Measurements from ENCODE around the gene CCDC57.

CCDC57 gene

DNA sequence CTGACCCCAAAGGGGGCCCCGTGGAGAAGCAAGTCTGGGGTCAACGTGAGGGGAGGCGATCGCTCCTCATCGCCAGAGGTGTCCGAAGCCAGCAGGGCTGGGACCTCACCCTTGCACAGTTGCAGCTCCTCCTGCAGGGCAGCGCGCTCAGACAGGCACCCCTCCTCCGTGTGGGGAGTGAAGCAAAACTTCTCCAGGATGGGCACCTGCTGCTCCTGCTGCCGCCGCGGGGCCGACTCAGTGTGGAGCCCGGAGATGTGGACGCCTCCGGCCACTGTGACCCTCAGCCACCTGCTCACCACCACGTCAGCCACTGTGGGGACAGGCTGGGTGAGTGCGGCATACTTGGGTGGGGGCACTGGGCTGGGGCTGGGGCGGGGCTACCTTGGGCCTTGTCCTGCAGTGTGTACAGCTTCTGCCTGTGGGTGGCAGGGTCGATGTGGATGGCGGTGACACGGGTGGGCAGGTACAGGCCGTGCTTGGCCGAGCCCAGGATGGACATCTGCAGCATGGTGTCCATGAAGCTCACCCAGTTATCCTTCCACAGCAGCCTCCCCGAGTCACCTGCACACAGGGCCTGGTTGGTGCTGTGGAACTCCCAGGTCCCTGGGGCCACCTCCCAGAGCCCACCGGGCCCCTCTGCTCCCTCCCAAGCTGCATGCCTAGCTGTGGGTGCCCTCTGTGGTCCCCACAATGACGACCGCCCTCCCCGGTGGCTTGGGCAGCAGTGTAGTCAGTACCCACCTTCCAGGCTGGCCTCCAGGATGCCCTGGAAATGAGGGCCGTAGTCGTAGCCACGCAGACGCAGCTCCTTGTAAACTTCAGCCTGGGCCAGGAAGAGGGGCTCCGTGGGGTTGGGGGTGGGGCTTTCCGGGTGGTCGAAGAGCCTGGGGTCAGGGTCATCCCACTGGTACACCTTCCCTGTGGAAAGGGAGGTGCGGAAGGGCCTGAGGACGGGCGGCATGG lies 125.4 kb downstream of the CCDC57 start:
- no peak for DNase-seq
- H3K27ac ChIP-seq (ENCODE audit: insufficient read depth in 1 of 2, low read depth in 1 of 2, low read length in 2 of 2, poor library complexity in 1 of 2, severe bottlenecking in 2 of 2): no peak overlapping the region
- no peak overlapping the region for H3K4me3 ChIP-seq (ENCODE audit: control insufficient read depth in 1 of 7, extremely low read depth in 1 of 7, insufficient read depth in 4 of 7, low read depth in 2 of 7, low read length in 6 of 7)
- POLR2A ChIA-PET: no interaction called here
- no peaks in the 10 kb centered on the region for H3K9me3 ChIP-seq (ENCODE audit: control extremely low read depth in 1 of 5, control insufficient read depth in 4 of 5, insufficient read depth in 2 of 5, low read depth in 1 of 5, low read length in 4 of 5)
- no peaks in the 10 kb centered on the region for H3K27me3 ChIP-seq (replicated peaks in 2 of 5; ENCODE audit: control insufficient read depth in 4 of 5, insufficient read depth in 5 of 5, low read length in 4 of 5)
- H3K4me1 ChIP-seq (ENCODE audit: control extremely low read depth in 1 of 4, control insufficient read depth in 4 of 4, insufficient read depth in 4 of 4, low read length in 3 of 4): no peaks in the 10 kb centered on the region
- CTCF ChIA-PET: interaction anchor here (0.8 kb wide), 1 partner anchor 20 kb away, joined by 3 read pairs; no protein-coding TSS in a partner anchor
- H3K36me3 ChIP-seq (ENCODE audit: control insufficient read depth in 4 of 4, insufficient read depth in 4 of 4, low read length in 3 of 4): peaks cover 3 to 100% (median 72%) of the 10 kb centered on the region in 4 experiments
- 95% methylated on average over 34 of the region's 39 CpGs for WGBS (ENCODE audit: insufficient coverage)

DNA sequence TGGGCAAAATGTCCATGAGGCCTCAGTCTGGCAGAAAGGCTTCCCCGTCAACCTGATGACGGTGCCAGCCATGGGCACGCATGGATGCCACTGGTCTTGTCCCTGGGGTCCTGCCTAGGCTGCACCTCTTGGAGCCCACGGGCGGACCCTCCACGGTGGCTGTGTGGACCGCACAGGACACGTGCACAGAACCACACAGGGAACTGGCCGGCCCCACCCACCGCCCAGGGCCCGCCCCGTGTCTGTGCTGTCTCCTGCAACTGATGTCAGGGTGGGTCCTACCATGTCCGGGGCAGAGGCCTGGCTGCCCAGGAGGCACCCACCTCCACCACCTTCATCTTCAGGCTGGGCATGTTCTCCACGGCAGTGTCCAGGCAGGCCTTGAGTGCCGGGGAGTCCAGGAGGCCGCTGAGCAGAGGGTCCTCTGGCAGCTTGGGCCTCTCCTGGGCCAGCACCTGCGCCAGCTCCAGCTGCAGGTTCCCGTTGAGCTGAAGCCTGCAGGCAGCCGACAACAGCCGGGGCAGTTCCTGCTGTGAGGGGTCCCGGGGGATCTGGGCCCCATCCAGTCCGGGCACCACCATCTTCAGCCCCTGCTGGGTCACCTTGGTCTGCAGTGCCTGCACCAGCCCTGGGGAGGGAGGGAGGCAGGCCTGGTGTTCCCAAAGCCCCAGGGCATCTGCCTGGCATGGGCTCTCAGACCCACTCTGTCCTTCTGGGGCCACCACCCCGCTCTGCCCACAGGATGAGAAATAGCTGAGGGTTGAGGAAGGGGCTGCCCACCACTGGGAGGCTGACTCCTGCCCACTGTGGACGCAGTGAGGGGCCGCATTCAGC lies 126.5 kb downstream of the CCDC57 start:
- Histone ChIP-seq H3K27me3 (replicated peaks in 2 of 5; ENCODE audit: control insufficient read depth in 4 of 5, insufficient read depth in 5 of 5, low read length in 4 of 5) (no peaks in the 10 kb centered on the region), H3K4me3 (ENCODE audit: control insufficient read depth in 1 of 7, extremely low read depth in 1 of 7, insufficient read depth in 4 of 7, low read depth in 2 of 7, low read length in 6 of 7) (no peak overlapping the region), H3K27ac (ENCODE audit: insufficient read depth in 1 of 2, low read depth in 1 of 2, low read length in 2 of 2, poor library complexity in 1 of 2, severe bottlenecking in 2 of 2) (no peak overlapping the region), H3K36me3 (ENCODE audit: control insufficient read depth in 4 of 4, insufficient read depth in 4 of 4, low read length in 3 of 4) (peaks cover 3 to 100% (median 69%) of the 10 kb centered on the region in 4 experiments), H3K9me3 (ENCODE audit: control extremely low read depth in 1 of 5, control insufficient read depth in 4 of 5, insufficient read depth in 2 of 5, low read depth in 1 of 5, low read length in 4 of 5) (no peaks in the 10 kb centered on the region), H3K4me1 (ENCODE audit: control extremely low read depth in 1 of 4, control insufficient read depth in 4 of 4, insufficient read depth in 4 of 4, low read length in 3 of 4) (no peaks in the 10 kb centered on the region)
- 94% methylated on average over 20 of the region's 25 CpGs for WGBS (ENCODE audit: insufficient coverage)
- ChIA-PET POLR2A (interaction anchor here (0.6 kb wide), 1 partner anchor 30 kb away, joined by 4 read pairs; no protein-coding TSS in a partner anchor), CTCF (no interaction called here)
- no peak for DNase-seq

DNA sequence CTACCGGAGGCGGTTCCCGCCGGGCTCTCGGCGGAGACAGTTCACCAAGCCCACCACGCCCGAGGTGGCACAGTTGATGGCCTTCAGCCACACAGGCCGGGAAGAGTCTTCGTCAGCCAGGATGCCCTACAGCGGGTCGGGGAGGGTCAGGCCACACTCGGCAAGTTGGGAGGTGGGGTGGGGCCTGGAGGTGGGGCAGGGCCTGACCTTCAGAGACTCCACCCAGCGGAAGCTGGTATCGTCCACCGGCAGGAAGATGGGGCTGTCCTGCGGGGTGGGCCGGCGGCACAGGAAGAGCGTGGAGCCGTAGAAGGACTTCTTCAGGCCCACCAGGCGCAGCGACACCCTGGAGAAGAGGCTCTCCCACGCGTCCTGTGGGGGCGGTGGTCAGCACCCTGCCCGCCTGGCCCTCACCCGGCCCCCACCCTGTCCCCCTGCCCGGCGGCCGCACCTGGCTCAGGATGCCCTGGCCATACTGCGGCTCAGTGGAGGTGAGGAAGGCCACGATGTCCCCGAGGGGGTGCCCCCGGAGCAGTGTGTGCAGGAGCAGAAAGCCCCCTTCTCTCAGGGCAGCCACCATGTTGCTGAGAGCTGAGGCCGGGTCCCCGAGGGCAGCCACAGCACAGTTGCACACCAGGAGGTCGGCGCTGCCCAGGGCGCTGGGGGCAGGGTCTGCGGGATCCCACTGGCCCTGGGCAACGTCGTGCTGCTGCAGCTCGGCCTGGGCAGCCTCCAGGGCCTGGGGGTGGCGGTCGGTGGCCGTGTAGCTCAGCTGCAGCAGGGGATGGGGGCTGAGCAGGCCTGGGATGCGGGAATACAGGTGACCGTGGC lies 127.4 kb downstream of the CCDC57 start:
- no peaks in the 10 kb centered on the region for H3K27me3 ChIP-seq (replicated peaks in 2 of 5; ENCODE audit: control insufficient read depth in 4 of 5, insufficient read depth in 5 of 5, low read length in 4 of 5)
- 97% methylated on average over 46 of the region's 49 CpGs for WGBS (ENCODE audit: insufficient coverage)
- no peak for DNase-seq
- no peaks in the 10 kb centered on the region for H3K9me3 ChIP-seq (ENCODE audit: control extremely low read depth in 1 of 5, control insufficient read depth in 4 of 5, insufficient read depth in 2 of 5, low read depth in 1 of 5, low read length in 4 of 5)
- no peaks in the 10 kb centered on the region for H3K4me1 ChIP-seq (ENCODE audit: control extremely low read depth in 1 of 4, control insufficient read depth in 4 of 4, insufficient read depth in 4 of 4, low read length in 3 of 4)
- H3K36me3 ChIP-seq (ENCODE audit: control insufficient read depth in 4 of 4, insufficient read depth in 4 of 4, low read length in 3 of 4): peaks cover 3 to 100% (median 68%) of the 10 kb centered on the region in 4 experiments
- H3K4me3 ChIP-seq (ENCODE audit: control insufficient read depth in 1 of 7, extremely low read depth in 1 of 7, insufficient read depth in 4 of 7, low read depth in 2 of 7, low read length in 6 of 7): no peak overlapping the region
- no peak overlapping the region for H3K27ac ChIP-seq (ENCODE audit: insufficient read depth in 1 of 2, low read depth in 1 of 2, low read length in 2 of 2, poor library complexity in 1 of 2, severe bottlenecking in 2 of 2)
- ChIA-PET POLR2A (no interaction called here), CTCF (interaction anchor here (0.6 kb wide), 1 partner anchor 13 kb away, joined by 3 read pairs; no protein-coding TSS in a partner anchor)

DNA sequence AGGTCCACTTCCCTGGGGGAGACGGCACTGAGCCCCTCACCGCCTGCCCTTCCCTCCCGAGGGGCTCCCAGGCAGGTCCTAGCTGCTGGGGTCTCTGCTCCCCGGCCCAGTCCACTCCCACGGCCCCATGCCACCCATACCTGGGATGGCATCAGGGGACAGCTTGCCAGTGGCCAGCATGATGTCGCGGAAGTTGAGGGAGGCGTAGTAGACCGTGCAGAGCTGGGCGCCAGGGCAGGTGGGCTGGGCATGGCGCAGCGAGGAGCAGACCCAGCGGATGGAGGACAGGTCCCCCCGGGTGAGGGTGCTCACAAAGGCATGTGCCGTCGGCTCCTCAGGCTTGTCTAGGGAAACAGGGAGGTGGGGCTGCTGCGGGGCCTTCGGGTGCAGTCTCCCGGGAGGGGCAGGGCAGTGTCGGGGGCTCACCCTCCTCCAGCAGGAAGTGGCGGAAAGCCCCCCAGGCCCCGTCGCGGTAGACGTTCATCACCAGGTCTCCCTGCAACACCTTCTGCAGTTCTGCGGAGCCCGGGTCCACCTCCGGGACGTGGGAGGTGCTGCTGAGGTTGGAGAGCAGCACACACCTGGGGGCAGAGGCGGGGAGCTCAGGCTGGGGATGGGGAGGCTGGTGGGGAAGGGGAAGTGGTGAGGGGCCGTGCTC lies 128.1 kb downstream of the CCDC57 start:
- H3K9me3 ChIP-seq (ENCODE audit: control extremely low read depth in 1 of 5, control insufficient read depth in 4 of 5, insufficient read depth in 2 of 5, low read depth in 1 of 5, low read length in 4 of 5): no peaks in the 10 kb centered on the region
- H3K27ac ChIP-seq (ENCODE audit: insufficient read depth in 1 of 2, low read depth in 1 of 2, low read length in 2 of 2, poor library complexity in 1 of 2, severe bottlenecking in 2 of 2): no peak overlapping the region
- H3K36me3 ChIP-seq (ENCODE audit: control insufficient read depth in 4 of 4, insufficient read depth in 4 of 4, low read length in 3 of 4): peaks cover 3 to 99% (median 70%) of the 10 kb centered on the region in 4 experiments
- no peaks in the 10 kb centered on the region for H3K4me1 ChIP-seq (ENCODE audit: control extremely low read depth in 1 of 4, control insufficient read depth in 4 of 4, insufficient read depth in 4 of 4, low read length in 3 of 4)
- CTCF ChIA-PET: no interaction called here
- WGBS (ENCODE audit: insufficient coverage): 97% methylated on average over 30 of the region's 31 CpGs
- DNase-seq: no peak
- no peak overlapping the region for H3K4me3 ChIP-seq (ENCODE audit: control insufficient read depth in 1 of 7, extremely low read depth in 1 of 7, insufficient read depth in 4 of 7, low read depth in 2 of 7, low read length in 6 of 7)
- no peaks in the 10 kb centered on the region for H3K27me3 ChIP-seq (replicated peaks in 2 of 5; ENCODE audit: control insufficient read depth in 4 of 5, insufficient read depth in 5 of 5, low read length in 4 of 5)
- POLR2A ChIA-PET: no interaction called here

DNA sequence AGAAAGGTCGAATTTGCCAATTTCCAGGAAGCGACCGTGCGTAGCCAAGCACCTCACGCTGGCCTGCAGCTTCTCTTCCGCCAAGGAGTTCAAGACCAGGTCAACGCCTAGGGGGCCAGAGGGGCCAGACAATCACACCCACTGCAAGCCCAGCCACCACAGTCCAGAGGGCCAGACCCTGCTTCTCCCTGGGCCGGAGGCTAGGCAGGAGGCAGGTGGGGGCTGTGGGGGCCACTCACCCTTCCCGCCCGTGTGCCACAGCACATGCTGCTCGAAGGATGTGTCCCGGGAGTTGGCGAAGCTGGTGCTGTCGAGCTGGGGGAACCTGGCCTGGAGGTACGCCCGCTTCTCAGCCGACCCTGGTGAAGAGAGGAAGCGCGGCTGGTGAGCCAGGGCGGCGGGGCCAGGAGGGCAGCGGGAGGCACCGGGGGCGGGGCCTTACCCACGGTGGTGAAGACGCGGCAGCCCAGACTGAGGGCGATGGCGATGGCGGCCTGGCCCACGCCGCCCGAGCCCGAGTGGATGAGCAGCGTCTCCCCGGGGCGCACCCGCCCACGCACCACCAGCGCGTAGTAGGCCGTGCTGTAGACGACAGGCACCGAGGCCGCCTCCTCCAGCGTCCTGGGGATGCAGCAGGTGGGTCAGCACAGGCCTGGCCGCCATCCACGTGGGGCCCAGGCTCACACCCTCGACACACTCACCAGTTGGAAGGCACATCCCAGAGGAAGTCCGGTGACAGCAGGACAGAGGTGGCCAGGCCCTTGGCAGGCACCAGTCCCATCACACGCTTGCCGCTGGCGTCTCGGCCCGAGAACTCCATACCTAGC lies 128.9 kb downstream of the CCDC57 start:
- Histone ChIP-seq H3K9me3 (ENCODE audit: control extremely low read depth in 1 of 5, control insufficient read depth in 4 of 5, insufficient read depth in 2 of 5, low read depth in 1 of 5, low read length in 4 of 5) (no peaks in the 10 kb centered on the region), H3K36me3 (ENCODE audit: control insufficient read depth in 4 of 4, insufficient read depth in 4 of 4, low read length in 3 of 4) (peaks cover 3 to 98% (median 70%) of the 10 kb centered on the region in 4 experiments), H3K4me3 (ENCODE audit: control insufficient read depth in 1 of 7, extremely low read depth in 1 of 7, insufficient read depth in 4 of 7, low read depth in 2 of 7, low read length in 6 of 7) (no peak overlapping the region), H3K4me1 (ENCODE audit: control extremely low read depth in 1 of 4, control insufficient read depth in 4 of 4, insufficient read depth in 4 of 4, low read length in 3 of 4) (no peaks in the 10 kb centered on the region), H3K27ac (ENCODE audit: insufficient read depth in 1 of 2, low read depth in 1 of 2, low read length in 2 of 2, poor library complexity in 1 of 2, severe bottlenecking in 2 of 2) (no peak overlapping the region), H3K27me3 (replicated peaks in 2 of 5; ENCODE audit: control insufficient read depth in 4 of 5, insufficient read depth in 5 of 5, low read length in 4 of 5) (no peaks in the 10 kb centered on the region)
- POLR2A ChIA-PET: no interaction called here
- no peak for DNase-seq
- CTCF ChIA-PET: no interaction called here
- WGBS (ENCODE audit: insufficient coverage): 96% methylated on average over 45 of the region's 55 CpGs

DNA sequence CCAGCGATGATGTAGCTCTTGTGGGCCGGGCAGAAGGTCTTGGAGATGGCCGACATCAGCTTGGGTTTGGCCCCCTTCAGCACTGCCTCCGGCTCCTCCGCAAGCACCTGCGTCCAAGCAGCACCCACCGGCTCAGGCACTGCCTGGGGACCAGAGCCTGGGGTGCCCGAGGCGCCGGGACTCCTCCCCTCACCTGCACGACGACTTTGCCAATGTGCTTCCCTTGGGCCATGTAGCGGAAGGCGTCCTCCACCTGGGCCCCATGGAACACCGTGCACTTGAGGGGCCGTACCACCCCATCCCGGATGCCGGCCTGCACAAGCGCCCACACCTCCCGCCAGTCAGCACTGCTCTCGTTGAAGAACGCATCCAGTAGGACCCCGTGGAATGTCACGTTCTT lies 129.6 kb downstream of the CCDC57 start:
- ChIA-PET CTCF (no interaction called here), POLR2A (no interaction called here)
- Histone ChIP-seq H3K27ac (ENCODE audit: insufficient read depth in 1 of 2, low read depth in 1 of 2, low read length in 2 of 2, poor library complexity in 1 of 2, severe bottlenecking in 2 of 2) (no peak overlapping the region), H3K27me3 (replicated peaks in 2 of 5; ENCODE audit: control insufficient read depth in 4 of 5, insufficient read depth in 5 of 5, low read length in 4 of 5) (no peaks in the 10 kb centered on the region), H3K9me3 (ENCODE audit: control extremely low read depth in 1 of 5, control insufficient read depth in 4 of 5, insufficient read depth in 2 of 5, low read depth in 1 of 5, low read length in 4 of 5) (no peaks in the 10 kb centered on the region), H3K36me3 (ENCODE audit: control insufficient read depth in 4 of 4, insufficient read depth in 4 of 4, low read length in 3 of 4) (peaks cover 3 to 98% (median 68%) of the 10 kb centered on the region in 4 experiments), H3K4me1 (ENCODE audit: control extremely low read depth in 1 of 4, control insufficient read depth in 4 of 4, insufficient read depth in 4 of 4, low read length in 3 of 4) (no peaks in the 10 kb centered on the region), H3K4me3 (ENCODE audit: control insufficient read depth in 1 of 7, extremely low read depth in 1 of 7, insufficient read depth in 4 of 7, low read depth in 2 of 7, low read length in 6 of 7) (no peak overlapping the region)
- 99% methylated on average over 23 of the region's 24 CpGs for WGBS (ENCODE audit: insufficient coverage)
- DNase-seq: no peak

All from common myeloid progenitor, CD34-positive (primary cell).